Measurements from ENCODE around the gene TTC39C.

GRCh38 chr18:23998820-23999219 is 15.7 kb upstream of the TTC39C start:
- TF ChIP-seq, protein P1, sequence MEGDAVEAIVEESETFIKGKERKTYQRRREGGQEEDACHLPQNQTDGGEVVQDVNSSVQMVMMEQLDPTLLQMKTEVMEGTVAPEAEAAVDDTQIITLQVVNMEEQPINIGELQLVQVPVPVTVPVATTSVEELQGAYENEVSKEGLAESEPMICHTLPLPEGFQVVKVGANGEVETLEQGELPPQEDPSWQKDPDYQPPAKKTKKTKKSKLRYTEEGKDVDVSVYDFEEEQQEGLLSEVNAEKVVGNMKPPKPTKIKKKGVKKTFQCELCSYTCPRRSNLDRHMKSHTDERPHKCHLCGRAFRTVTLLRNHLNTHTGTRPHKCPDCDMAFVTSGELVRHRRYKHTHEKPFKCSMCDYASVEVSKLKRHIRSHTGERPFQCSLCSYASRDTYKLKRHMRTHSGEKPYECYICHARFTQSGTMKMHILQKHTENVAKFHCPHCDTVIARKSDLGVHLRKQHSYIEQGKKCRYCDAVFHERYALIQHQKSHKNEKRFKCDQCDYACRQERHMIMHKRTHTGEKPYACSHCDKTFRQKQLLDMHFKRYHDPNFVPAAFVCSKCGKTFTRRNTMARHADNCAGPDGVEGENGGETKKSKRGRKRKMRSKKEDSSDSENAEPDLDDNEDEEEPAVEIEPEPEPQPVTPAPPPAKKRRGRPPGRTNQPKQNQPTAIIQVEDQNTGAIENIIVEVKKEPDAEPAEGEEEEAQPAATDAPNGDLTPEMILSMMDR (conservative IDR thresholded peaks at IDR 0.05; ENCODE audit: low read length), result no peak
- TF ChIP-seq EZH2phosphoT487 (IDR thresholded peaks at IDR 0.05; ENCODE audit: borderline replicate concordance, low read depth, low read length), result no peak
